Astrocyte (in vitro differentiated cells and primary cell): ENCODE measurements around the gene TBL2. TPM values are rescaled to one million over a fixed set of nuclear protein-coding genes. Genes with fewer than 3 reads are reported as not detected.
"Not testable (repeated sequence)": the region's sequence is repeated elsewhere in the genome, so short reads cannot be mapped to it uniquely, and the experiment has no call there.

Source experiments
- DNase-seq: peaks from one replicate; pipeline ENCODE4 v3.0.0-alpha.2; 2010; ENCODE audit warnings: low read depth
- FAIRE-seq: peaks from 2 replicates; lab custom pipeline; 2011; peaks lifted over from hg19 to GRCh38; lab: Jason Lieb, UNC
- H2AFZ ChIP-seq: 2 replicates; pipeline ENCODE4 v1.6.0; 2012; ENCODE audit warnings: low read depth, low read length, inconsistent platforms
- H3K27ac ChIP-seq: 2 replicates; pipeline ENCODE4 v1.5.1; 2011; ENCODE audit warnings: low read depth, low read length, inconsistent platforms
- H3K27me3 ChIP-seq: 2 replicates; pipeline ENCODE4 v1.6.0; 2011; ENCODE audit warnings: low read length, inconsistent platforms; ENCODE audit not compliant: insufficient read depth
- H3K36me3 ChIP-seq: 2 replicates; pipeline ENCODE4 v1.5.1; 2011; ENCODE audit warnings: low read length, inconsistent platforms; ENCODE audit not compliant: insufficient read depth
- H3K4me1 ChIP-seq: 2 replicates; pipeline ENCODE4 v1.5.1; 2011; ENCODE audit warnings: low read length, inconsistent platforms; ENCODE audit not compliant: insufficient read depth
- H3K4me2 ChIP-seq: 2 replicates; pipeline ENCODE4 v1.6.0; 2012; ENCODE audit warnings: low read length, inconsistent platforms
- H3K4me3 ChIP-seq: 2 replicates; pipeline ENCODE4 v1.5.1; 2011; ENCODE audit warnings: low read depth, mild to moderate bottlenecking, low read length, inconsistent platforms; ENCODE audit not compliant: insufficient read depth
- H3K79me2 ChIP-seq: 2 replicates; pipeline ENCODE4 v1.6.0; 2012; ENCODE audit warnings: mild to moderate bottlenecking, low read length, inconsistent platforms; ENCODE audit not compliant: insufficient read depth
- H3K9ac ChIP-seq: 2 replicates; pipeline ENCODE4 v1.6.0; 2012; ENCODE audit warnings: mild to moderate bottlenecking, low read length, inconsistent platforms
- H3K9me3 ChIP-seq: 2 replicates; pipeline ENCODE4 v1.5.1; 2012; ENCODE audit warnings: low read depth, mild to moderate bottlenecking, low read length, inconsistent platforms; ENCODE audit not compliant: insufficient read depth
- H4K20me1 ChIP-seq: 2 replicates; pipeline ENCODE4 v1.6.0; 2012; ENCODE audit warnings: low read length, inconsistent platforms; ENCODE audit not compliant: insufficient read depth
- H3K27ac Mint-ChIP-seq: one replicate; pipeline ENCODE4 v1.8.0; 2021; ENCODE audit warnings: mild to moderate bottlenecking, mixed read lengths; ENCODE audit not compliant: unreplicated experiment
- H3K27me3 Mint-ChIP-seq: one replicate; pipeline ENCODE4 v1.8.0; 2021; ENCODE audit warnings: low read depth, mixed read lengths; ENCODE audit not compliant: unreplicated experiment
- H3K36me3 Mint-ChIP-seq: one replicate; pipeline ENCODE4 v1.8.0; 2021; ENCODE audit warnings: low read depth, mixed read lengths; ENCODE audit not compliant: unreplicated experiment
- H3K4me1 Mint-ChIP-seq: one replicate; pipeline ENCODE4 v1.8.0; 2021; ENCODE audit warnings: low read depth, mixed read lengths; ENCODE audit not compliant: unreplicated experiment
- H3K4me3 Mint-ChIP-seq: one replicate; pipeline ENCODE4 v1.8.0; 2021; ENCODE audit warnings: mild to moderate bottlenecking, moderate library complexity, mixed read lengths; ENCODE audit not compliant: unreplicated experiment
- H3K9me3 Mint-ChIP-seq: one replicate; pipeline ENCODE4 v1.8.0; 2021; ENCODE audit warnings: mild to moderate bottlenecking, mixed read lengths; ENCODE audit not compliant: unreplicated experiment
- CTCF ChIP-seq: IDR thresholded peaks from 2 replicates; pipeline ENCODE4 v1.5.1; 2011; ENCODE audit warnings: low read depth, mild to moderate bottlenecking, inconsistent platforms, low read length, moderate library complexity; ENCODE audit not compliant: insufficient read depth
- EZH2 ChIP-seq: IDR thresholded peaks from 2 replicates; pipeline ENCODE4 v1.6.1; 2012; ENCODE audit warnings: mild to moderate bottlenecking, low read length, inconsistent platforms; ENCODE audit not compliant: insufficient read depth
- total RNA-seq: library from RNA; stranded (reverse); gene quantifications from 2 replicates; pipeline ENCODE4 v1.2.1, GENCODE V29; 2021

Gene TBL2
- total RNA-seq, 1 donor from 2014 or later = 54.8 TPM

- Mint-ChIP-seq H3K4me3 (no peak overlapping the region), H3K36me3 (peaks cover 25% of the 10 kb centered on the region), H3K27me3 (no peaks in the 10 kb centered on the region), H3K4me1 (peaks cover 9% of the 10 kb centered on the region), H3K27ac (no peak overlapping the region), H3K9me3 (no peaks in the 10 kb centered on the region)
- Histone ChIP-seq H3K36me3 (peaks cover 31% of the 10 kb centered on the region), H3K4me2 (no peak overlapping the region), H3K27ac (no peak overlapping the region), H3K9me3 (no peaks in the 10 kb centered on the region), H4K20me1 (peaks cover 17% of the 10 kb centered on the region), H3K27me3 (no peaks in the 10 kb centered on the region), H3K9ac (no peak overlapping the region), H3K79me2 (peaks cover 7% of the 10 kb centered on the region), H3K4me3 (no peak overlapping the region), H2AFZ (no peak overlapping the region), H3K4me1 (no peaks in the 10 kb centered on the region)
- TF ChIP-seq CTCF (no peak), EZH2 (no peak)
- FAIRE-seq = no peak
- DNase-seq = no peak
Measured at GRCh38 chr7:73537051-73537450, 41.3 kb downstream of the TBL2 start.

GRCh38 chr7:73536479-73536878, 41.9 kb downstream of the TBL2 start:
- H3K27me3 Mint-ChIP-seq = no peaks in the 10 kb centered on the region
- FAIRE-seq = no peak
- no peak overlapping the region for H3K4me3 Mint-ChIP-seq
- no peak overlapping the region for H3K27ac ChIP-seq
- no peaks in the 10 kb centered on the region for H3K4me1 ChIP-seq
- H3K9me3 Mint-ChIP-seq = no peaks in the 10 kb centered on the region
- H3K4me2 ChIP-seq = no peak overlapping the region
- H3K36me3 ChIP-seq = peaks cover 26% of the 10 kb centered on the region
- H3K9me3 ChIP-seq = no peaks in the 10 kb centered on the region
- peaks cover 25% of the 10 kb centered on the region for H3K36me3 Mint-ChIP-seq
- DNase-seq = no peak
- H3K4me3 ChIP-seq = no peak overlapping the region
- no peak overlapping the region for H2AFZ ChIP-seq
- peaks cover 9% of the 10 kb centered on the region for H3K4me1 Mint-ChIP-seq
- peaks cover 2% of the 10 kb centered on the region for H3K79me2 ChIP-seq
- H3K27ac Mint-ChIP-seq = no peak overlapping the region
- H4K20me1 ChIP-seq = peaks cover 14% of the 10 kb centered on the region
- TF ChIP-seq EZH2 (no peak), CTCF (no peak)
- no peaks in the 10 kb centered on the region for H3K27me3 ChIP-seq
- H3K9ac ChIP-seq = no peak overlapping the region

- not testable (repeated sequence) for H3K4me2 ChIP-seq, H3K27ac ChIP-seq, H3K79me2 ChIP-seq, H3K4me3 Mint-ChIP-seq, H3K9ac ChIP-seq, H2AFZ ChIP-seq, H3K27ac Mint-ChIP-seq, DNase-seq, H3K27me3 ChIP-seq, H3K4me1 Mint-ChIP-seq, H3K27me3 Mint-ChIP-seq, H3K9me3 ChIP-seq, H3K4me1 ChIP-seq, H3K9me3 Mint-ChIP-seq, H3K4me3 ChIP-seq, FAIRE-seq
- Histone ChIP-seq H3K36me3 (peaks cover 26% of the 10 kb centered on the region), H4K20me1 (peaks cover 11% of the 10 kb centered on the region)
- peaks cover 23% of the 10 kb centered on the region for H3K36me3 Mint-ChIP-seq
Measured at GRCh38 chr7:73535918-73536317, 42.5 kb downstream of the TBL2 start.
